ENCODE data around the gene GIMAP5. TPM values are rescaled to one million over a fixed set of nuclear protein-coding genes. Genes with fewer than 3 reads are reported as not detected.
"Not testable (repeated sequence)": the region's sequence is repeated elsewhere in the genome, so short reads cannot be mapped to it uniquely, and the experiment has no call there.

The GIMAP5 gene
- total RNA-seq, 1 donor from 2014 or later: 31.9 TPM

DNA sequence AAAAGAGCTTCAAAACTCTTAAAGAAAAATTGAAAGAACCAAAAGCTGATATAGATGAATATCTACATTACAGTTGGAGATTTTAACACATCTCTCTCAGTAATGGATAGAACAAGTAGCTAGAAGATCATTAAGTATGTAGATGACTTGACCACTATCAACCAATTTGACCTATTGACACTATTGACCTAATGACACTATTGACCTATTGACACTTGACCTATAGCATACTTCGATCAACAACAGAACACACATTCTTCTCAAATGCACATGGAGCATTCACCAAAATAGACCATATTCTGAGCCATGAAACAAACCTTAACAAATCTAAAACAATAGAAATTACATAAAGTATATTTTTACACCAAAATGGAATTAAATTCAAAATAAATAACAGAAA, 22.3 kb downstream of the GIMAP5 start:
- no peak overlapping the region for H3K27ac ChIP-seq

GRCh38 chr7:150766334-150766709, 29.1 kb downstream of the GIMAP5 start:
- no peak overlapping the region for H3K27ac ChIP-seq
- no peak for ATAC-seq

More for the DNA sequence above, 22.3 kb downstream of the GIMAP5 start:
- TF ChIP-seq, protein P1, sequence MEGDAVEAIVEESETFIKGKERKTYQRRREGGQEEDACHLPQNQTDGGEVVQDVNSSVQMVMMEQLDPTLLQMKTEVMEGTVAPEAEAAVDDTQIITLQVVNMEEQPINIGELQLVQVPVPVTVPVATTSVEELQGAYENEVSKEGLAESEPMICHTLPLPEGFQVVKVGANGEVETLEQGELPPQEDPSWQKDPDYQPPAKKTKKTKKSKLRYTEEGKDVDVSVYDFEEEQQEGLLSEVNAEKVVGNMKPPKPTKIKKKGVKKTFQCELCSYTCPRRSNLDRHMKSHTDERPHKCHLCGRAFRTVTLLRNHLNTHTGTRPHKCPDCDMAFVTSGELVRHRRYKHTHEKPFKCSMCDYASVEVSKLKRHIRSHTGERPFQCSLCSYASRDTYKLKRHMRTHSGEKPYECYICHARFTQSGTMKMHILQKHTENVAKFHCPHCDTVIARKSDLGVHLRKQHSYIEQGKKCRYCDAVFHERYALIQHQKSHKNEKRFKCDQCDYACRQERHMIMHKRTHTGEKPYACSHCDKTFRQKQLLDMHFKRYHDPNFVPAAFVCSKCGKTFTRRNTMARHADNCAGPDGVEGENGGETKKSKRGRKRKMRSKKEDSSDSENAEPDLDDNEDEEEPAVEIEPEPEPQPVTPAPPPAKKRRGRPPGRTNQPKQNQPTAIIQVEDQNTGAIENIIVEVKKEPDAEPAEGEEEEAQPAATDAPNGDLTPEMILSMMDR (IDR thresholded peaks at IDR 0.05): no peak
- no peak overlapping the region for H3K4me3 ChIP-seq
- H3K9me3 ChIP-seq: no peaks in the 10 kb centered on the region
- DNase-seq (no peak), ATAC-seq (no peak)
- H3K36me3 ChIP-seq: no peaks in the 10 kb centered on the region
- H3K27me3 ChIP-seq (ENCODE audit: low read depth): no peaks in the 10 kb centered on the region
- H3K4me1 ChIP-seq: peaks cover 12% of the 10 kb centered on the region
- intact Hi-C loops (cut with DNase I): no loop called here

GRCh38 chr7:150769768-150770167, 32.5 kb downstream of the GIMAP5 start:
- Histone ChIP-seq H3K9me3 (no peaks in the 10 kb centered on the region), H3K36me3 (no peaks in the 10 kb centered on the region), H3K27me3 (ENCODE audit: low read depth) (no peaks in the 10 kb centered on the region), H3K4me3 (no peak overlapping the region), H3K4me1 (no peaks in the 10 kb centered on the region), H3K27ac (no peak overlapping the region)
- TF ChIP-seq, protein P1 (IDR thresholded peaks at IDR 0.05): no peak
- intact Hi-C loops (cut with DNase I): no loop called here
- no peak for DNase-seq
- ATAC-seq: no peak

More at GRCh38 chr7:150766334-150766709, 29.1 kb downstream of the GIMAP5 start:
- intact Hi-C loops (cut with DNase I): no loop called here
- H3K36me3 ChIP-seq: no peaks in the 10 kb centered on the region
- H3K4me1 ChIP-seq: no peaks in the 10 kb centered on the region
- H3K27me3 ChIP-seq (ENCODE audit: low read depth): no peaks in the 10 kb centered on the region
- DNase-seq: no peak
- H3K4me3 ChIP-seq: no peak overlapping the region
- H3K9me3 ChIP-seq: no peaks in the 10 kb centered on the region
- TF ChIP-seq, protein P1 (IDR thresholded peaks at IDR 0.05): no peak

- H3K27ac ChIP-seq; DNase-seq; intact Hi-C loops (cut with DNase I); H3K36me3 ChIP-seq; H3K4me3 ChIP-seq; H3K4me1 ChIP-seq; H3K9me3 ChIP-seq; H3K27me3 ChIP-seq (ENCODE audit: low read depth); ATAC-seq: not testable (repeated sequence)
Observed at GRCh38 chr7:150774131-150774530, 36.9 kb downstream of the GIMAP5 start.

GRCh38 chr7:150778014-150778737, 41.0 kb downstream of the GIMAP5 start:
- Histone ChIP-seq H3K4me3 (no peak overlapping the region), H3K4me1 (peaks cover 19% of the 10 kb centered on the region), H3K27me3 (ENCODE audit: low read depth) (no peaks in the 10 kb centered on the region), H3K36me3 (no peaks in the 10 kb centered on the region), H3K9me3 (no peaks in the 10 kb centered on the region), H3K27ac (no peak overlapping the region)
- TF ChIP-seq, protein P1 (IDR thresholded peaks at IDR 0.05): no peak
- intact Hi-C loops (cut with DNase I): no loop called here
- DNase-seq: no peak
- no peak for ATAC-seq

DNA sequence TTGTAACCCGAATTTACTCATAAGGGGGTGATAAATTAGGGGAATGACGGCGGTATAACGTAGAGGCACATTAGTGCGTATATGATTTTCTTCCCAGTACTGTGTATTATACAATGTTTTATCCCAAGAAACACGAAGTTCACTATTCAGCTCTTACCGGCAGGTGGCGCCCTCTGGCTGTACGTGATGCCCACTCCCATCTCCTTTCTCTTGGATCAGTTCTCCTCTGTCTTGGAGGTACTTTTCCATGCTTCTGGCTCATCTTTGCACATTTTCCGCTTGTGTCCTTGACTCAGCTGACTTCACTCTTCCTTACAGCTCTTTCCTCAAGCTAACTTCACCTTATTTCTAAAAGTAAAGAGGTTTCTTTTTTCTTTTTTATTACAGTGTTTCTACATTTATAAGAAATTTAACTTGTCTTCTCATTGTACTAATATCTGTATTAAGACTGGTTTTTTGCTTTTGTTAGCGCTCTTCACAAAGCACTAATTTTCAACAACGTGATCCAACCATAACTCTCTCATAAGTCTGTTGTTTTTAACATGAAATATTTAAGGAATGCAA, 41.6 kb downstream of the GIMAP5 start:
- Histone ChIP-seq H3K27ac (no peak overlapping the region), H3K36me3 (no peaks in the 10 kb centered on the region), H3K9me3 (no peaks in the 10 kb centered on the region), H3K4me3 (no peak overlapping the region), H3K27me3 (ENCODE audit: low read depth) (no peaks in the 10 kb centered on the region), H3K4me1 (peaks cover 23% of the 10 kb centered on the region)
- peak; percentile 87 to 90 for ATAC-seq
- DNase-seq: peak; percentile 85
- TF ChIP-seq, protein P1 (IDR thresholded peaks at IDR 0.05): peak; percentile 88
- intact Hi-C loops (cut with DNase I): no loop called here
